Osteoblast (primary cell): ENCODE measurements around the gene FGD5. TPM values are rescaled to one million over a fixed set of nuclear protein-coding genes. Genes with fewer than 3 reads are reported as not detected.
A peak's percentile ranks its signal among the peaks of the same experiment; 100 is the strongest.

ENCODE experiments used
- DNase-seq: peaks from one replicate; pipeline ENCODE4 v3.0.0; 2011; ENCODE audit warnings: low spot score, mixed read lengths; ENCODE audit not compliant: insufficient read length; ENCODE audit errors: missing footprints
- H2AFZ ChIP-seq: 2 replicates; pipeline ENCODE4 v1.6.0; 2011; ENCODE audit warnings: mild to moderate bottlenecking, low read length
- H3K27ac ChIP-seq: 2 replicates; pipeline ENCODE4 v1.5.1; 2011; ENCODE audit warnings: mild to moderate bottlenecking, low read depth, low read length, moderate library complexity
- H3K27me3 ChIP-seq: 2 replicates; pipeline ENCODE4 v1.6.0; 2012; ENCODE audit warnings: mild to moderate bottlenecking, control low read depth, inconsistent platforms, low read length, moderate library complexity; ENCODE audit not compliant: insufficient read depth
- H3K36me3 ChIP-seq: 2 replicates; pipeline ENCODE4 v1.5.1; 2011; ENCODE audit warnings: mild to moderate bottlenecking, low read length, control low read depth, moderate library complexity; ENCODE audit not compliant: insufficient read depth
- H3K4me1 ChIP-seq: 2 replicates; pipeline ENCODE4 v1.5.1; 2011; ENCODE audit warnings: mild to moderate bottlenecking, low read length, control low read depth, moderate library complexity; ENCODE audit not compliant: insufficient read depth
- H3K4me2 ChIP-seq: 2 replicates; pipeline ENCODE4 v1.6.0; 2011; ENCODE audit warnings: mild to moderate bottlenecking, low read length; ENCODE audit not compliant: insufficient read depth
- H3K4me3 ChIP-seq: fragments of 200-600 bp; sonication (generic); 3 replicates; pipeline ENCODE4 v1.5.1; 2012; ENCODE audit warnings: mild to moderate bottlenecking, low read length, inconsistent platforms; ENCODE audit not compliant: insufficient read depth
- H3K79me2 ChIP-seq: 2 replicates; pipeline ENCODE4 v1.6.0; 2012; ENCODE audit warnings: mild to moderate bottlenecking, low read length, control low read depth, inconsistent platforms; ENCODE audit not compliant: insufficient read depth
- H3K9me3 ChIP-seq: 2 replicates; pipeline ENCODE4 v1.5.1; 2011; ENCODE audit warnings: low read depth, low read length, control low read depth
- H4K20me1 ChIP-seq: 2 replicates; pipeline ENCODE4 v1.6.0; 2012; ENCODE audit warnings: mild to moderate bottlenecking, low read length, control low read depth; ENCODE audit not compliant: insufficient read depth
- total RNA-seq: library from RNA; depleted of rRNA; stranded (reverse); fragments of >200 nt; gene quantifications from 2 replicates; pipeline ENCODE4 v1.2.3, GENCODE V29; 2012
- TF ChIP-seq, protein P1 (sequence below): IDR thresholded peaks from 2 replicates; pipeline ENCODE4 v1.5.1; 2011; ENCODE audit warnings: mild to moderate bottlenecking, low read depth, low read length, moderate library complexity; ENCODE audit errors: extremely low read depth

FGD5 gene
- total RNA-seq, 1 donor, result under 0.01 TPM

DNA sequence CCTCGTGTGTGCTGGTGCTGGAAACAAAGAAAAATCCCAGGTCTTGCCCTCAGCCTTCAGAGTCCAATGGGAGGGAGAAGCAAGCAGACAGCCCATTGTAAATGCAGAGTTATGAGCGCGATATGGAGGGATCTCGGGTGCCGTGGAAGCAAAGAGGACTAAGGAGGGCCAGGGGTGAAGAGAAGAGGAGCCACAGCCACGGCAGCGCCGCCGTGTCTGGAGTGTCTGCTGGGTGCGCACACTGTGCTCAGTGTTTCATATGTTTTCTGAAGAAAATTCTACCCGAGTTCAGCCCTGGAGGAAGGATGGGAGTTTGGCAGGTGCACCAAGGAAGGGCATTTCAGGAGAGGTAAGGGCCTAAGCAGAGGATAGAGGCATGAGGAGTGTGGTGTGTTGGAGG, 92.9 kb downstream of the FGD5 start:
- Histone ChIP-seq H3K27me3 (no peaks in the 10 kb centered on the region), H3K36me3 (no peaks in the 10 kb centered on the region), H2AFZ (no peak overlapping the region), H3K4me2 (no peak overlapping the region), H3K79me2 (no peaks in the 10 kb centered on the region), H3K27ac (no peak overlapping the region), H3K4me1 (no peaks in the 10 kb centered on the region), H3K4me3 (no peak overlapping the region), H4K20me1 (no peaks in the 10 kb centered on the region), H3K9me3 (no peaks in the 10 kb centered on the region)
- TF ChIP-seq, protein P1, sequence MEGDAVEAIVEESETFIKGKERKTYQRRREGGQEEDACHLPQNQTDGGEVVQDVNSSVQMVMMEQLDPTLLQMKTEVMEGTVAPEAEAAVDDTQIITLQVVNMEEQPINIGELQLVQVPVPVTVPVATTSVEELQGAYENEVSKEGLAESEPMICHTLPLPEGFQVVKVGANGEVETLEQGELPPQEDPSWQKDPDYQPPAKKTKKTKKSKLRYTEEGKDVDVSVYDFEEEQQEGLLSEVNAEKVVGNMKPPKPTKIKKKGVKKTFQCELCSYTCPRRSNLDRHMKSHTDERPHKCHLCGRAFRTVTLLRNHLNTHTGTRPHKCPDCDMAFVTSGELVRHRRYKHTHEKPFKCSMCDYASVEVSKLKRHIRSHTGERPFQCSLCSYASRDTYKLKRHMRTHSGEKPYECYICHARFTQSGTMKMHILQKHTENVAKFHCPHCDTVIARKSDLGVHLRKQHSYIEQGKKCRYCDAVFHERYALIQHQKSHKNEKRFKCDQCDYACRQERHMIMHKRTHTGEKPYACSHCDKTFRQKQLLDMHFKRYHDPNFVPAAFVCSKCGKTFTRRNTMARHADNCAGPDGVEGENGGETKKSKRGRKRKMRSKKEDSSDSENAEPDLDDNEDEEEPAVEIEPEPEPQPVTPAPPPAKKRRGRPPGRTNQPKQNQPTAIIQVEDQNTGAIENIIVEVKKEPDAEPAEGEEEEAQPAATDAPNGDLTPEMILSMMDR, result no peak
- DNase-seq, result no peak

DNA sequence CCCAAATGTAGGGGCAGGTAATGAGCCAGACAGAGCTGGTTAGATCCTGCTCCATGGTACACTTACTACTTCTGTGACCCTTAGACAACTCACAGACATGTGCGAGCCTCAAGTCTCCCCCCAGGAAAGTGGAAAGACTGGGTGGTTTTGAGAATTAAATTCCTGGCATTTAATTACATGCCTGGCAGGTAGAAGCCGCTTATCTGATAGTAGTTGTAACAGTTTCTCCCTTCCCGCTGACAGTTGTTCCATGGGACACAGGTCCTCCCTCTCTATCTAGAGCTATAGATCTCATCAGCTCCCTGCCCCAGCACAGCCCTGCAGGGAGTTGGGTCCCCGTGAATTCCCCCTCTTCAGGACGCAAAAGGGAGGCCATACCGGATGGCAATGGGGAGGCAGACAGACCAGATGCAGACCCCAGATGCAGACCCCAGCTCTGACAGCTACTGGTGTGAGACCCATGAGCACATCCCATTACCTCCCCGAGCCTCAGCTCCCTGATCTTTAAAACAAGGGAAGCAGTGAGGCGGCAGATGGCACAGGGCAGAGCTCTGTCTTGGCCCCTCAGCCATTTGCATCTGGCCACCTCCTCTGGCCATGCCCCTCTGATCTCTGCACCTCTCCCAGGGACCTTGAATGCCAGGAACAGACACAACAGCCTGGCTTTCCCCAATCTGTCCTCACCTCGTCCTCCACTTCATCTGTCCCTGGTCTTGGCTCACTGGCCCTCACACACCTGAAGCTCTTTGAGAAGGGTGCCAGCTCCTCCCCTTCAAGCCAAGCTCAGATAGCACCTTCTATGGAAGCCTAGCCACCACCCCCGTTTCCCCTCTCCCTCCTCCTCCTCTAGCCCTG, 94.5 kb downstream of the FGD5 start:
- no peak overlapping the region for H2AFZ ChIP-seq
- no peaks in the 10 kb centered on the region for H4K20me1 ChIP-seq
- no peaks in the 10 kb centered on the region for H3K79me2 ChIP-seq
- no peaks in the 10 kb centered on the region for H3K9me3 ChIP-seq
- H3K36me3 ChIP-seq, result no peaks in the 10 kb centered on the region
- no peaks in the 10 kb centered on the region for H3K27me3 ChIP-seq
- H3K27ac ChIP-seq, result no peak overlapping the region
- no peaks in the 10 kb centered on the region for H3K4me1 ChIP-seq
- no peak overlapping the region for H3K4me3 ChIP-seq
- H3K4me2 ChIP-seq, result no peak overlapping the region
- peak; percentile 45 for DNase-seq
- TF ChIP-seq, protein P1, result no peak

DNA sequence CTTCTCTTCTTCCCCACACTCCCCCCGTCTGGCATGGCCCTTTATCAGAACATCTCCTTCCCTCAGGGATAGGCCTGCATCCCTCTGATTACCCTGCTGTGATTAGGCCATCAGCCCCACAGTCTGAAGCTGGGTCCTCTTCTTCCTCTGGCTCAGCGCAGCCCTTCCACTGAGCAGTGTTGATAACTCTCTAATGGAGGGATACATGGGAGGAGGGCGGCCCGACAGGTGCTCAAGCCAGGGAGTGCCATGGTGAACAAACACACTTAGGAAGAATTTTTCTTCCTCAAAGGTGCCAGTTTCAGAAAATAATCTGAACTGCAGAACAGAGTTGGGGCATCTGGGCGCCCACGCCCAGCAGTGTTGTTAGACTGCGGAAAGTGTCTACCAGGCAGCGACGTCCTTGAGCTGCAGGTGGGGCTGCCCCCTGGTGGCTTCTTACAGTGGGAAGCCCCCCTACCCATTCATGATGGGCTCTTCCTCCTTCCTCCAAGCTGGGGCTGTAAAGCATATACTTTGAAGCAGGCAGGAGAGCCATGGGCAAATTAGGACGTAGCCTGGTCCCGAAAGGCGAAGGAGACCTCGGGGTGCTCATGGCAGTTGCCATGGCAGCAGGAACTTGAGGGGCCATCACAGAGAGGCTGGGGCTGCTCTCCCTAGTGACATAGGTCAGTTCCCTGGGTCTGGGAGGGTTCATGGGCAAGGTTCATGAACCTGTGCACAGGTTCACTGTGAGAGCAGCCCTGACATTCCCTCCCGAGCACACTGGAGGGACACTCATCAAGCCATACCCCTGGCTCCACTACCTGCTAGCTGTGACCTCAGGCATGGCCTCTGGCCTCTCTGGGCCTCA, 95.4 kb downstream of the FGD5 start:
- Histone ChIP-seq H3K36me3 (no peaks in the 10 kb centered on the region), H4K20me1 (no peaks in the 10 kb centered on the region), H3K4me1 (no peaks in the 10 kb centered on the region), H3K4me2 (no peak overlapping the region), H3K27me3 (no peaks in the 10 kb centered on the region), H3K27ac (no peak overlapping the region), H3K9me3 (no peaks in the 10 kb centered on the region), H3K4me3 (no peak overlapping the region), H3K79me2 (no peaks in the 10 kb centered on the region), H2AFZ (no peak overlapping the region)
- TF ChIP-seq, protein P1, result no peak
- DNase-seq, result no peak

DNA sequence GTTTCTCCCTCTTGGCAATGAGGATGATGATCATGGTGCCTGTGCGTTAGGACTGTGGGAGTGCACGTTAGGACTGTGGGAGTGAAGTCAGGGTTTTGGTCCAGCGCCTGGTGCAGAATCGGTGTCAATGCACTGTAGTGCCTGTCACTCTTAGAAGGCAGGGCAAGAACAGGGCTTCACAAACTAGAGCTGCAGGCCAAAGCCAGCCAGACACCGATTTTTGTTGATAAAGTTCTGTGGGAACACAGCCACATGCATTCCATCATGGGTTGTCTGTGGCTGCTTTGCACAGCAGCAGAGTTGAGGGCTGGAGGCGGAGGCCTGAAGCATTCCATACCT, 96.0 kb downstream of the FGD5 start:
- H2AFZ ChIP-seq, result no peak overlapping the region
- H3K4me3 ChIP-seq, result no peak overlapping the region
- H3K27ac ChIP-seq, result no peak overlapping the region
- no peaks in the 10 kb centered on the region for H4K20me1 ChIP-seq
- H3K36me3 ChIP-seq, result no peaks in the 10 kb centered on the region
- no peak for DNase-seq
- H3K79me2 ChIP-seq, result no peaks in the 10 kb centered on the region
- H3K4me1 ChIP-seq, result no peaks in the 10 kb centered on the region
- H3K27me3 ChIP-seq, result no peaks in the 10 kb centered on the region
- TF ChIP-seq, protein P1, result no peak
- H3K4me2 ChIP-seq, result no peak overlapping the region
- no peaks in the 10 kb centered on the region for H3K9me3 ChIP-seq
